SKM-1 (cell line): ENCODE data around the gene TPPP2.

Experiments
- DNase-seq: peaks from one replicate; lab custom pipeline; 2025; ENCODE audit not compliant: unreplicated experiment; lab: John Stamatoyannopoulos, UW

Gene TPPP2

DNA sequence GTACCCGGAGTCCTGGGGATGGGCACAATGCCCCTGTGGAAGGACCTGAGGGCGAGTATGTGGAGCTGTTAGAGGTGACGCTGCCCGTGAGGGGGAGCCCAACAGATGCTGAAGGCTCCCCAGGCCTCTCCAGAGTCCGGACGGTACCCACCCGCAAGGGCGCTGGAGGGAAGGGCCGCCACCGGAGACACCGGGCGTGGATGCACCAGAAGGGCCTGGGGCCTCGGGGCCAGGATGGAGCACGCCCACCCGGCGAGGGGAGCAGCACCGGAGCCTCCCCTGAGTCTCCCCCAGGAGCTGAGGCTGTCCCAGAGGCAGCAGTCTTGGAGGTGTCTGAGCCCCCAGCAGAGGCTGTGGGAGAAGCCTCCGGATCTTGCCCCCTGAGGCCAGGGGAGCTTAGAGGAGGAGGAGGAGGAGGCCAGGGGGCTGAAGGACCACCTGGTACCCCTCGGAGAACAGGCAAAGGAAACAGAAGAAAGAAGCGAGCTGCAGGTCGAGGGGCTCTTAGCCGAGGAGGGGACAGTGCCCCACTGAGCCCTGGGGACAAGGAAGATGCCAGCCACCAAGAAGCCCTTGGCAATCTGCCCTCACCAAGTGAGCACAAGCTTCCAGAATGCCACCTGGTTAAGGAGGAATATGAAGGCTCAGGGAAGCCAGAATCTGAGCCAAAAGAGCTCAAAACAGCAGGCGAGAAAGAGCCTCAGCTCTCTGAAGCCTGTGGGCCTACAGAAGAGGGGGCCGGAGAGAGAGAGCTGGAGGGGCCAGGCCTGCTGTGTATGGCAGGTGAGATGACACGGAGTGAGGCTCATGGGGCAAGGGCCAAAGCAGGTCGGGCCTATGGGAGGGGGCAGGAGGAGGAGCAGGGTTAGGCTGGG lies 44.6 kb downstream of the TPPP2 start:
- no peak for DNase-seq

DNA sequence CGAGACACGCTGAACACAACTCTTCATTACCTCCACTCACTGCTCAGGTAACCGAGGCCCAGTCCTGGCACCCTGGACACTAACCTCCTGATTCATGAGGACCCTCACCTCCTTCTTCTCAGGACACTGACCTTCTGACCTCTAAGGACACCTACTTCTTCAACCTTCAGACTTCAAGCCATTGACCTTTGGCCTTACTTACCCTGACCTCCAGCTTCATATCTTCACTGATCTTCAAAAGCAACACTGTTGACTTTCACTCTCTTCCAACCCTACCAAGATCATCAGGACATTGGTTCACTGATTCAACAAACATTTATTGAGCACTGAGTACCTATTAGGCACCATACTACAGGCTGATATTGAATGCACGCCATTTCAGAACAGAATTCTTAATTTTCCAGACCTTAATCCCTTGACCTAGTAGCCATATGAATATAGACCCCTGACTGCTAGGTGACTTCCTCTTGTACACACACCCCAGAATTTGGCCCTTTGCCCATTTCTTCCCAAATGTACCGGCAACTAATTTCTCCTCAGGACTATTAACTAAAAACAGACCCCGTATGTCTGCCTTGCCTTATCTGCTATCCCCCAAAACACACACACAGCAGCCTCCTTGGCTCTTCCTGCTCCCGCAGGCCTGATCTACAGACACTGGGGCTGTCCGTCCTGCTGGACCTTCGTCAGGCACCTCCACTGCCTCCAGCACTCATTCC lies 45.9 kb downstream of the TPPP2 start:
- DNase-seq: no peak

DNA sequence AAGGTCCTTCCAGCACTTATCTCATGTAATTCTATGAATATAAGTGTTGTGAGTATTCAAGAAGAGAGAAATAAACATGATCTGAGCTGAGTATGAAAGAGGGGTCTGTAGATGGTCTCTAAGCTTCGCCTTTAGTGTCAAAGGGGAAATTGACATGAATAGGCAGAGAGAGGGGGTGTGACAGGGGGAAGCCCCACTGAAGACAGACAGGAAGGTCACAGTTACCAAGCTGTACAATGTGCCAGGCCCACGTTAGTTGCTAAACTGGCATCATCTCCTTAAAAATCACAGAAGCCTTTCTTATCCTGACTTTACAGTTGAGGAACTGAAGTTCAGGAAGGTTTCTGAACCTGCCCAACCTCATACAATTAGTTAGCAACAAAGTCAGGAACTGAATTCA lies 47.7 kb downstream of the TPPP2 start:
- no peak for DNase-seq

DNA sequence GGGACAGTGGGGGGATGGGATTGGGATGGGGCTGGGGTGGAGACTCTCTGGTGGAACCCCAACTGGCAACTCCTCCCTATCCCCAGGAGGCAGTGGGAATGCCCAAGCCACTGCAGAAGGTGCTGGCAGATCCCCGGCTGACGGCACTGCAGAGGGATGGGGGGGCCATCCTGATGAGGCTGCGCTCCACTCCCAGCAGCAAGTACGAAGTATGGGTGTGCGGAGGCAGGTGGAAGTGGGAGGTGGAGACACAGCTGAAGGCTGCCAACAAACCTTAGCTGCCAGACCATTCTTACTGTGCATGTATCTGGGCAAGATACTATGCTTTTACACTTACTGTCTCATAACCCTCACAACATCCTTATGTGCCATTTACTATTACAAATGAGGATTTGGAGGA lies 48.3 kb downstream of the TPPP2 start:
- no peak for DNase-seq

DNA sequence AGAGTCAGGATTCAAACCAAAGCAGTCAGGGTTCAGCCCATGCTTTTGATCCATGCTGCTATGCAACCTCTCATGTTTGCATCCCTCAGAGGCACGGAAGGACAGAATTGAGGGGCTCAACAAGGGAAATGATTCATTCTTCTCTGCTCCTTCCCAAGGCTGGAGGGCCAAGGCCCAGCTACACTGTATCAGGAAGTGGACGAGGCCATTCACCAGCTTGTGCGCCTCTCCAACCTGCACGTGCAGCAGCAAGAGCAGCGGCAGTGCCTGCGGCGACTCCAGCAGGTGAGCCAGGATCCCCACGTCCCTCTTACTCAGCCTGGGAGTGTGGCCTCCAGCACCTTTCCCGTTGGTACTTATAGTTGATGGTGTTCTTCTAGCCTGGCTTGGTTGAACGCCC lies 48.7 kb downstream of the TPPP2 start:
- DNase-seq: no peak

DNA sequence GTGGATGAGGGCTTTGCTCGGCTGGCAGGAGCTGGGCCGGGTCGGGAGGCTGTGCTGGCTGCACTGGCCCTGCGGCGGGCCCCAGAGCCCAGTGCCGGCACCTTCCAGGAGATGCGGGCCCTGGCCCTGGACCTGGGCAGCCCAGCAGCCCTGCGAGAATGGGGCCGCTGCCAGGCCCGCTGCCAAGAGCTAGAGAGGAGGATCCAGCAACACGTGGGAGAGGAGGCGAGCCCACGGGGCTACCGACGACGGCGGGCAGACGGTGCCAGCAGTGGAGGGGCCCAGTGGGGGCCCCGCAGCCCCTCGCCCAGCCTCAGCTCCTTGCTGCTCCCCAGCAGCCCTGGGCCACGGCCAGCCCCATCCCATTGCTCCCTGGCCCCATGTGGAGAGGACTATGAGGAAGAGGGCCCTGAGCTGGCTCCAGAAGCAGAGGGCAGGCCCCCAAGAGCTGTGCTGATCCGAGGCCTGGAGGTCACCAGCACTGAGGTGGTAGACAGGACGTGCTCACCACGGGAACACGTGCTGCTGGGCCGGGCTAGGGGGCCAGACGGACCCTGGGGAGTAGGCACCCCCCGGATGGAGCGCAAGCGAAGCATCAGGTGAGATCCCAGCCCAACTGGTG lies 51.6 kb downstream of the TPPP2 start:
- no peak for DNase-seq
